HepG2 (cell line): Measurements from ENCODE around the gene GABRG3. TPM values are rescaled to one million over a fixed set of nuclear protein-coding genes. Genes with fewer than 3 reads are reported as not detected.

Experiments
- ATAC-seq: fragments of 200-7000 bp; cut with Tn5 transposase; 3 replicates; pipeline ENCODE4 v1.9.1; 2020; ENCODE audit warnings: mild to moderate bottlenecking, moderate library complexity
- BruUV-seq: library from RNA; stranded (reverse); fragments of 400-500 nt; replicated peaks from 2 replicates; lab custom pipeline; 2021; lab: Mats Ljungman, UMichigan
- CTCF ChIA-PET: fragments of 300-600 bp; formaldehyde crosslinking; extraction: SDS; loops from one replicate; lab custom pipeline; 2021; ENCODE audit warnings: low total read pairs, inconsistent platforms, low intra/inter-chr PET ratio; lab: Yijun Ruan, JAX
- POLR2A ChIA-PET: fragments of 350-600 bp; sonication (Branson Sonifier 250); formaldehyde crosslinking; loops from one replicate; lab custom pipeline; 2020; ENCODE audit warnings: antibody characterized with exemption, inconsistent platforms; lab: Yijun Ruan, JAX
- DNase-seq: peaks from one replicate; pipeline ENCODE4 v3.0.0-alpha.2; 2015; ENCODE audit warnings: low spot score
- FAIRE-seq: peaks from 3 replicates; lab custom pipeline; 2011; peaks lifted over from hg19 to GRCh38; lab: Jason Lieb, UNC
- H2AFZ ChIP-seq: one replicate; pipeline ENCODE4 v1.6.1; 2011; ENCODE audit warnings: low read length, inconsistent platforms
- H3K27ac ChIP-seq: fragments of 300-600 bp; 3 replicates; pipeline ENCODE4 v1.8.0; 2011; ENCODE audit warnings: mixed run types, mild to moderate bottlenecking, mixed read lengths, low read length, inconsistent platforms; ENCODE audit not compliant: insufficient read depth; ENCODE audit errors: extremely low read length
- H3K27me3 ChIP-seq, 2 experiments: fragments of 200-600 bp in 1 of 2; 2 replicates in 1 of 2; 3 replicates in 1 of 2; pipeline versions ENCODE4 v1.6.0 to v1.8.0; 2011; ENCODE audit warnings: low read length in 2 of 2, mild to moderate bottlenecking in 2 of 2, moderate library complexity in 2 of 2, inconsistent platforms in 1 of 2; ENCODE audit not compliant: insufficient read depth in 2 of 2, control insufficient read depth in 1 of 2
- H3K36me3 ChIP-seq, 2 experiments: fragments of 200-600 bp in 1 of 2; replicated peaks in 1 of 2; 2 replicates in 1 of 2; 3 replicates in 1 of 2; pipeline versions ENCODE4 v1.5.1 to v1.8.0; 2011; ENCODE audit warnings: low read length in 2 of 2, inconsistent platforms in 1 of 2; ENCODE audit not compliant: insufficient read depth in 2 of 2, control insufficient read depth in 1 of 2
- H3K4me1 ChIP-seq: 2 replicates; pipeline ENCODE4 v1.5.1; 2012; ENCODE audit warnings: low read length, inconsistent platforms; ENCODE audit not compliant: insufficient read depth
- H3K4me2 ChIP-seq: 2 replicates; pipeline ENCODE4 v1.6.0; 2011; ENCODE audit warnings: low read depth, low read length, inconsistent platforms
- H3K4me3 ChIP-seq, 3 experiments: fragments of 200-600 bp in 1 of 3; sonication (generic), shearing (Covaris generic) in 1 of 3; replicated peaks in 1 of 3; 2 replicates each; pipeline ENCODE4 v1.5.1; 2011 to 2016; ENCODE audit warnings: low read length in 3 of 3, inconsistent platforms in 2 of 3, low read depth in 2 of 3, mild to moderate bottlenecking in 2 of 3, control low read depth in 1 of 3, mixed read lengths in 1 of 3; ENCODE audit not compliant: insufficient read depth in 1 of 3
- H3K79me2 ChIP-seq: one replicate; pipeline ENCODE4 v1.6.1; 2011; ENCODE audit warnings: low read length, inconsistent platforms; ENCODE audit not compliant: insufficient read depth
- H3K9ac ChIP-seq: 2 replicates; pipeline ENCODE4 v1.6.0; 2011; ENCODE audit warnings: mild to moderate bottlenecking, low read depth, low read length, inconsistent platforms; ENCODE audit not compliant: insufficient read depth
- H3K9me3 ChIP-seq: 2 replicates; pipeline ENCODE4 v1.5.1; 2012; ENCODE audit warnings: mild to moderate bottlenecking, low read length
- H4K20me1 ChIP-seq: 2 replicates; pipeline ENCODE4 v1.6.0; 2011; ENCODE audit warnings: inconsistent platforms, mild to moderate bottlenecking, low read length, moderate library complexity; ENCODE audit not compliant: insufficient read depth
- ARNTL ChIP-seq: sonication (generic); formaldehyde crosslinking; IDR thresholded peaks from 2 replicates; pipeline ENCODE4 v1.4.0; 2020; ENCODE audit warnings: mild to moderate bottlenecking, missing genetic modification reagents
- ATM ChIP-seq: fragments of 450-650 bp; IDR thresholded peaks from 2 replicates; pipeline ENCODE4 v1.7.1; 2017; ENCODE audit warnings: mild to moderate bottlenecking, borderline replicate concordance
- CBX1 ChIP-seq: IDR thresholded peaks from one replicate; pipeline ENCODE4 v1.6.1; 2016; ENCODE audit warnings: antibody characterized with exemption, low read depth
- CEBPB ChIP-seq: IDR thresholded peaks from 2 replicates; pipeline ENCODE4 v1.6.1; 2011; ENCODE audit warnings: low read depth, low read length, improper control_type of control experiment, borderline replicate concordance
- KAT8 ChIP-seq: IDR thresholded peaks from 2 replicates; pipeline ENCODE4 v1.6.1; 2016; ENCODE audit warnings: missing genetic modification reagents, missing compliant biosample characterization
- MAX ChIP-seq: IDR thresholded peaks from 2 replicates; pipeline ENCODE4 v1.6.1; 2012; ENCODE audit warnings: inconsistent platforms
- MTA1 ChIP-seq: sonication (generic); formaldehyde crosslinking; IDR thresholded peaks from 2 replicates; pipeline ENCODE4 v1.4.0; 2020; ENCODE audit warnings: missing genetic modification reagents, mild to moderate bottlenecking, borderline replicate concordance
- SRY ChIP-seq: sonication (generic); formaldehyde crosslinking; IDR thresholded peaks from 2 replicates; pipeline ENCODE4 v1.8.0; 2022; ENCODE audit warnings: mild to moderate bottlenecking, missing genetic modification reagents
- ZBTB10 ChIP-seq: sonication (generic); formaldehyde crosslinking; IDR thresholded peaks from 2 replicates; pipeline ENCODE4 v1.4.0; 2020; ENCODE audit warnings: missing genetic modification reagents, borderline replicate concordance
- ZBTB43 ChIP-seq: sonication (generic); formaldehyde crosslinking; conservative IDR thresholded peaks from 2 replicates; pipeline ENCODE4 v1.4.0; 2020; ENCODE audit warnings: missing genetic modification reagents
- ZNF205 ChIP-seq: IDR thresholded peaks from 2 replicates; pipeline ENCODE4 v1.6.1; 2018; ENCODE audit warnings: missing biosample characterization, missing genetic modification reagents
- ZNF234 ChIP-seq: sonication (generic); formaldehyde crosslinking; conservative IDR thresholded peaks from 2 replicates; pipeline ENCODE4 v1.5.1; 2020; ENCODE audit warnings: mild to moderate bottlenecking, missing genetic modification reagents
- ZNF552 ChIP-seq: sonication (generic); formaldehyde crosslinking; IDR thresholded peaks from 2 replicates; pipeline ENCODE4 v1.9.0; 2022; ENCODE audit warnings: missing genetic modification reagents, mild to moderate bottlenecking, borderline replicate concordance
- ZNF564 ChIP-seq: sonication (generic); formaldehyde crosslinking; IDR thresholded peaks from 2 replicates; pipeline ENCODE4 v1.8.1; 2023; ENCODE audit warnings: mild to moderate bottlenecking, missing genetic modification reagents
- ZNF639 ChIP-seq: conservative IDR thresholded peaks from 2 replicates; pipeline ENCODE4 v1.6.1; 2018; ENCODE audit warnings: missing genetic modification reagents
- ZNF772 ChIP-seq: sonication (generic); formaldehyde crosslinking; IDR thresholded peaks from 2 replicates; pipeline ENCODE4 v1.5.0; 2020; ENCODE audit warnings: mild to moderate bottlenecking, missing genetic modification reagents
- WGBS: methylation state at CpG from one replicate; pipeline ENCODE4 v1.1.6; 2017; ENCODE audit warnings: low lambda C conversion rate; 5-methylcytosine and 5-hydroxymethylcytosine counted together
- in situ Hi-C: cut with HindIII; loops from 2 replicates; pipeline ENCODE4 v1.10.0; 2017; ENCODE audit warnings: low pct_unique_long_range_greater_than_20kb; ENCODE audit not compliant: extremely low pct_ligation_motif_present
- intact Hi-C: fragments of 100-400 bp; cut with micrococcal nuclease; formaldehyde crosslinking; loops from one replicate; pipeline ENCODE4 v1.10.0; 2022; ENCODE audit not compliant: unreplicated experiment
- polyA plus RNA-seq, 8 experiments: library from polyadenylated mRNA; depleted of rRNA in 3 of 8; stranded (reverse) in 7 of 8; unstranded in 1 of 8; fragments of >200 nt; fragmentation: Illumina TruSeq in 4 of 8; extraction: Trizol in 4 of 8; gene quantifications; 2 replicates each; pipeline versions ENCODE4 v1.2.1 to v1.2.3, GENCODE V29; 2011 to 2016; ENCODE audit warnings: low read depth in 4 of 8, missing spikeins in 1 of 8, mixed read lengths in 1 of 8; ENCODE audit not compliant: insufficient read depth in 1 of 8
- total RNA-seq, 5 experiments: library from RNA; depleted of rRNA; stranded (reverse); fragments of >200 nt; fragmentation: Illumina TruSeq; extraction: Trizol; gene quantifications; 2 replicates each; pipeline ENCODE4 v1.2.3, GENCODE V29; 2016; ENCODE audit warnings: low read depth in 1 of 5
- TF ChIP-seq, protein P1 (sequence below): sonication (generic); formaldehyde crosslinking; IDR thresholded peaks from 2 replicates; pipeline ENCODE4 v1.8.1; 2023; ENCODE audit warnings: missing genetic modification reagents, mild to moderate bottlenecking, borderline replicate concordance
- TF ChIP-seq, protein P2 (sequence below): sonication (generic); formaldehyde crosslinking; IDR thresholded peaks from 2 replicates; pipeline ENCODE4; 2020; ENCODE audit warnings: missing genetic modification reagents, mild to moderate bottlenecking, borderline replicate concordance

GABRG3 gene
- total and polyA plus RNA-seq, 2 of the 13 experiments (the other 11 are each of a cell fraction or from before 2014, with no cell fraction given): not detected

- ATAC-seq (no peak), DNase-seq (no peak), FAIRE-seq (no peak)
- CTCF ChIA-PET: no interaction called here
- intact Hi-C loops (no loop called here), in situ Hi-C loops (no loop called here)
- Histone ChIP-seq H4K20me1 (no peaks in the 10 kb centered on the region), H3K4me2 (no peak overlapping the region), H2AFZ (no peak overlapping the region), H3K4me1 (no peaks in the 10 kb centered on the region), H3K27me3 (no peaks in the 10 kb centered on the region; a peak in 1 of 5 replicates), H3K9ac (no peak overlapping the region), H3K79me2 (no peaks in the 10 kb centered on the region), H3K4me3 (no peak overlapping the region), H3K27ac (no peak overlapping the region), H3K36me3 (no peaks in the 10 kb centered on the region), H3K9me3 (peaks cover 10% of the 10 kb centered on the region; the same call in 1 of the 2 replicates)
- BruUV-seq: no TSS peak
- no peak for TF ChIP-seq ZNF639 (CRISPR knock-in tag)
- TF ChIP-seq ZNF234 (CRISPR knock-in tag): no peak
- TF ChIP-seq, protein P1, sequence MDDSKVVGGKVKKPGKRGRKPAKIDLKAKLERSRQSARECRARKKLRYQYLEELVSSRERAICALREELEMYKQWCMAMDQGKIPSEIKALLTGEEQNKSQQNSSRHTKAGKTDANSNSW: no peak
- no peak for TF ChIP-seq ZBTB43 (CRISPR knock-in tag)
- TF ChIP-seq ATM: no peak
- no peak for TF ChIP-seq CEBPB
- TF ChIP-seq, protein P2, sequence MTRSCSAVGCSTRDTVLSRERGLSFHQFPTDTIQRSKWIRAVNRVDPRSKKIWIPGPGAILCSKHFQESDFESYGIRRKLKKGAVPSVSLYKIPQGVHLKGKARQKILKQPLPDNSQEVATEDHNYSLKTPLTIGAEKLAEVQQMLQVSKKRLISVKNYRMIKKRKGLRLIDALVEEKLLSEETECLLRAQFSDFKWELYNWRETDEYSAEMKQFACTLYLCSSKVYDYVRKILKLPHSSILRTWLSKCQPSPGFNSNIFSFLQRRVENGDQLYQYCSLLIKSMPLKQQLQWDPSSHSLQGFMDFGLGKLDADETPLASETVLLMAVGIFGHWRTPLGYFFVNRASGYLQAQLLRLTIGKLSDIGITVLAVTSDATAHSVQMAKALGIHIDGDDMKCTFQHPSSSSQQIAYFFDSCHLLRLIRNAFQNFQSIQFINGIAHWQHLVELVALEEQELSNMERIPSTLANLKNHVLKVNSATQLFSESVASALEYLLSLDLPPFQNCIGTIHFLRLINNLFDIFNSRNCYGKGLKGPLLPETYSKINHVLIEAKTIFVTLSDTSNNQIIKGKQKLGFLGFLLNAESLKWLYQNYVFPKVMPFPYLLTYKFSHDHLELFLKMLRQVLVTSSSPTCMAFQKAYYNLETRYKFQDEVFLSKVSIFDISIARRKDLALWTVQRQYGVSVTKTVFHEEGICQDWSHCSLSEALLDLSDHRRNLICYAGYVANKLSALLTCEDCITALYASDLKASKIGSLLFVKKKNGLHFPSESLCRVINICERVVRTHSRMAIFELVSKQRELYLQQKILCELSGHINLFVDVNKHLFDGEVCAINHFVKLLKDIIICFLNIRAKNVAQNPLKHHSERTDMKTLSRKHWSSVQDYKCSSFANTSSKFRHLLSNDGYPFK (CRISPR knock-in tag): no peak
- no peak for TF ChIP-seq ZNF772 (CRISPR knock-in tag)
- TF ChIP-seq KAT8 (CRISPR knock-in tag): no peak
- no peak for TF ChIP-seq ZNF205 (CRISPR knock-in tag)
- no peak for TF ChIP-seq ZBTB10 (CRISPR knock-in tag)
- TF ChIP-seq SRY (CRISPR knock-in tag): no peak
- no peak for TF ChIP-seq CBX1
- no peak for TF ChIP-seq ZNF564 (CRISPR knock-in tag)
- TF ChIP-seq ZNF552 (CRISPR knock-in tag): no peak
- TF ChIP-seq MAX: no peak
- no peak for TF ChIP-seq ARNTL
- TF ChIP-seq MTA1 (CRISPR knock-in tag): no peak
- POLR2A ChIA-PET: no interaction called here
- 46% methylated on average over 10 of the region's 10 CpGs for WGBS
Measured at GRCh38 chr15:27092390-27092789, 121.4 kb downstream of the GABRG3 start.
